ENCODE data around the gene SAMD4A. TPM values are rescaled to one million over a fixed set of nuclear protein-coding genes. Genes with fewer than 3 reads are reported as not detected.

The SAMD4A gene
- total RNA-seq, 4 donors from 2014 or later, result 39.8 to 53.3 (median 48.0) TPM

DNA sequence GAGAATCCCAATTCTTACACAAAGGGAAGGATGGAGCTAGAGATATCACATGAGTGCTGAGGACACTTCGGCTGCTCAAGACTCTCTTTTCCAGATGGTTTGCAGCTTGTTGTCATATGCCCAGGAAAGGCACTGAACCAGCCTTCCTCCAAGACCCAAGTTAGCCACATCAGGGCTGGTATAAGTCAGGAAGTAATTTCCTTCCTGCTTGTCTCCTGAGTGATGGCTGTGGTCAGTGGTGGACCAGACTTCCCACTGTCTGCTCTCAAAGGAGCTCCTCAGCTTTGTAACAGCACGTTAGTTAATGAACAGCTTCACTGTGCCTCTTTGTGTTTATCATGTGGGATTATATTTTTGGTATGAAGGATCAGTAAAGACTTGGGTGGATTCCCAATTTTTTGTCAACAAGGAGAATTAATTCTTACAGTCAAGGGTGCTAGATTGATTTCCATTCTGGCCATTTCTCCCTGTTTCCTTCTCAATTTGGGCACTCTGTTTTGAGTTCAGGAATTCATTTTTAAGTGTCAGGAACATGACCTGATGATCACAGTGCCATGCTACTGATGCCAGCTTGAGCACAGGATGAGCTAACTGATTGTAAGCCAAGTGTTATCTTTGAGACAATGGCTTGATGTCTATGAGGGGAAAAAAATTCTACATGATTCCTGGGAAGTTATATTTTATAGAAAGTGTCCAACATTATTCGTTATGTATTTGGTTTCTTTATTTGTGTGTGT lies 189.9 kb downstream of the SAMD4A start:
- H3K27ac ChIP-seq, result no peak overlapping the region
- 58 to 60% methylated on average over 3 of the region's 3 CpGs for WGBS, 2 donors
- peaks cover 0 to 61% (median 0%) of the 10 kb centered on the region in 3 donors for H3K36me3 ChIP-seq
- H3K9me3 ChIP-seq, result no peaks in the 10 kb centered on the region
- TF ChIP-seq, protein P1, sequence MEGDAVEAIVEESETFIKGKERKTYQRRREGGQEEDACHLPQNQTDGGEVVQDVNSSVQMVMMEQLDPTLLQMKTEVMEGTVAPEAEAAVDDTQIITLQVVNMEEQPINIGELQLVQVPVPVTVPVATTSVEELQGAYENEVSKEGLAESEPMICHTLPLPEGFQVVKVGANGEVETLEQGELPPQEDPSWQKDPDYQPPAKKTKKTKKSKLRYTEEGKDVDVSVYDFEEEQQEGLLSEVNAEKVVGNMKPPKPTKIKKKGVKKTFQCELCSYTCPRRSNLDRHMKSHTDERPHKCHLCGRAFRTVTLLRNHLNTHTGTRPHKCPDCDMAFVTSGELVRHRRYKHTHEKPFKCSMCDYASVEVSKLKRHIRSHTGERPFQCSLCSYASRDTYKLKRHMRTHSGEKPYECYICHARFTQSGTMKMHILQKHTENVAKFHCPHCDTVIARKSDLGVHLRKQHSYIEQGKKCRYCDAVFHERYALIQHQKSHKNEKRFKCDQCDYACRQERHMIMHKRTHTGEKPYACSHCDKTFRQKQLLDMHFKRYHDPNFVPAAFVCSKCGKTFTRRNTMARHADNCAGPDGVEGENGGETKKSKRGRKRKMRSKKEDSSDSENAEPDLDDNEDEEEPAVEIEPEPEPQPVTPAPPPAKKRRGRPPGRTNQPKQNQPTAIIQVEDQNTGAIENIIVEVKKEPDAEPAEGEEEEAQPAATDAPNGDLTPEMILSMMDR (IDR thresholded peaks at IDR 0.05), result no peak
- no peak for TF ChIP-seq EP300 (IDR thresholded peaks at IDR 0.05)
- H3K4me3 ChIP-seq, result no peak overlapping the region
- no peaks in the 10 kb centered on the region for H3K27me3 ChIP-seq
- no peaks in the 10 kb centered on the region for H3K4me1 ChIP-seq
- DNase-seq (ENCODE audit: low spot score in 2 of 2), result no peak

DNA sequence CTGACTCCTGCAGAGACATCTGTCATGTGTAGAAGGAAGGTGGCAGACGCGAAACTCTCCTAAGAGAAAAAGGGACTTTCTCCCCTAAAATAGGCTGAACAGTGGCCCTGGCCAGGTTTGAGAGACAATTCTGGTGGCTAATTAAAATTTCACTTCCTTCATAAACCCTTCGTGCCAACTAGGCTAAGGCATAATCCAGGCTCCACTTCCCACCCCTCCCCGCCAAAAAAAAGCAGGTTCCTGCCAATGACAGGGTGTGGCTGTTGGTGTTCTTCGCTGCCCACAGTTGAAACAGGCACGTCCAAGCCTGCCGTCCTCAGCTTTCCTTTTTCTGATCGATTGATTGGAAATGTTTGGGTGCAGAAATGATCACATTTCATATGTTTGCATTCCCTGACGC lies 191.1 kb downstream of the SAMD4A start:
- Histone ChIP-seq H3K27ac (no peak overlapping the region), H3K4me3 (no peak overlapping the region), H3K4me1 (peaks cover 0 to 3% (median 0%) of the 10 kb centered on the region in 4 donors), H3K27me3 (no peaks in the 10 kb centered on the region), H3K9me3 (no peaks in the 10 kb centered on the region), H3K36me3 (peaks cover 0 to 65% (median 0%) of the 10 kb centered on the region in 3 donors)
- WGBS, 2 donors, result 71 to 90% methylated on average over 9 of the region's 9 CpGs
- TF ChIP-seq, protein P1 (IDR thresholded peaks at IDR 0.05), result no peak
- TF ChIP-seq POLR2A (IDR thresholded peaks at IDR 0.05), result no peak
- no peak for TF ChIP-seq EP300 (IDR thresholded peaks at IDR 0.05)
- no peak for DNase-seq (ENCODE audit: low spot score in 2 of 2)

DNA sequence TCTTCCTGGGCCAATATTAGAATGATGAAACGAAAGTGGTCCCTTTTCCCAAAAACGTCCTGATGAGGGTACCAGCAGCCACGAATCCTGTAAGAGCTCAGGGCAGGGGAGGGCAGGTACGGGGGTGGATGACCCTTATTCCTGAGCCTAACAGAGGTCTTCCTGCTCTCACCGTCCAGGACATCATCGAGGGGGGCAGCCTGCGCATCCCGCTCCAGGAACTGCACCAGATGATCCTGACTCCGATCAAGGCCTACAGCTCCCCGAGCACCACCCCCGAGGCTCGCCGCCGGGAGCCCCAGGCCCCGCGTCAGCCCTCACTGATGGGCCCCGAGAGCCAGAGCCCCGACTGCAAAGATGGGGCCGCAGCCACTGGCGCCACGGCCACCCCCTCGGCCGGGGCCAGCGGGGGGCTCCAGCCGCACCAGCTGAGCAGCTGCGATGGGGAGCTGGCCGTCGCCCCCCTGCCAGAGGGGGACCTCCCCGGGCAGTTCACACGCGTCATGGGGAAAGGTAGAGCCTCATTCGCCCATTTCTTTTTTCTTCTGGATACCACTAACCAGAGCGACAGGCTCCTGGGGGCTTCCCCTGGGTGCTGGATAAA lies 193.2 kb downstream of the SAMD4A start:
- Histone ChIP-seq H3K4me3 (no peak overlapping the region), H3K36me3 (peaks cover 0 to 76% (median 0%) of the 10 kb centered on the region in 3 donors), H3K27ac (no peak overlapping the region), H3K4me1 (peaks cover 0 to 3% (median 0%) of the 10 kb centered on the region in 4 donors), H3K27me3 (no peaks in the 10 kb centered on the region), H3K9me3 (no peaks in the 10 kb centered on the region)
- TF ChIP-seq EP300 (IDR thresholded peaks at IDR 0.05), result no peak
- DNase-seq (ENCODE audit: low spot score in 2 of 2), result no peak
- 89 to 90% methylated on average over 25 to 28 of the region's 33 CpGs for WGBS, 2 donors

DNA sequence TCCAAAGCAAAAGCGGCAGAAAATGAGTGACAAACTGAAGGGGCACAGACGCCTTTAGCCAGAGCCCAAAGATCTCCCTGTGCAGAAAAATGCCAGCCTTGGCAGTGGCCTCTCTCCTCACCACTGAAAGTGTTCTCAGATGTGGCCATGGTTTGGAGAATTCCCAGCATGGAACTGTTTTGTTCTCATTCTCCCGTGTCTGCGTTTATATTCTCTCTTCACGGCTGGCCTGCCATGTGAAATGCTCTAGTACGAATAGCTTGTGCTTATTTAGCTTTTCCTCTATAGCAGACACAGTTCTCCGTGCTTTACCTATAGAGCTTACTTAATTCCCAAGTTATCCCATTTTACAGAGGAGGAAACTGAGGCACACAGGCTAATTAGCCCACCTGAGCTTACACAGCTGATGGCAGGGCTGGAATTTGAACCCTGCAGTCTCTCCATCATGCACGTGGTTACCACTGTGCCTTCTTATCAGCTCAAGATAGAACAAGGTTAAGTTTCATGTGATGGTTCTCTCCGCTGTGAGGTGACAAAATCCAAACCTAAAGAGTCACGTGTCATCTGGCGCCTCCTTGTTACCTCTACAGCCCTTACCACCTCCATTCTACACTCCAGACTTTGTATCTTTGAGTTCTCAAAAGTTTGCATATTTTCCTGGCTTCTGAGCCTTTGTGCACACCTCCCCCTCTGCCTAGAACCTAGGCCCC lies 194.1 kb downstream of the SAMD4A start:
- TF ChIP-seq POLR2A (IDR thresholded peaks at IDR 0.05) (no peak), EP300 (IDR thresholded peaks at IDR 0.05) (no peak)
- TF ChIP-seq, protein P1 (IDR thresholded peaks at IDR 0.05), result no peak
- Histone ChIP-seq H3K27me3 (no peaks in the 10 kb centered on the region), H3K4me1 (peaks cover 0 to 3% (median 0%) of the 10 kb centered on the region in 4 donors), H3K36me3 (peaks cover 0 to 77% (median 0%) of the 10 kb centered on the region in 3 donors), H3K9me3 (no peaks in the 10 kb centered on the region), H3K27ac (no peak overlapping the region), H3K4me3 (no peak overlapping the region)
- DNase-seq (ENCODE audit: low spot score in 2 of 2), result no peak
- 89 to 92% methylated on average over 11 of the region's 11 CpGs for WGBS, 2 donors

DNA sequence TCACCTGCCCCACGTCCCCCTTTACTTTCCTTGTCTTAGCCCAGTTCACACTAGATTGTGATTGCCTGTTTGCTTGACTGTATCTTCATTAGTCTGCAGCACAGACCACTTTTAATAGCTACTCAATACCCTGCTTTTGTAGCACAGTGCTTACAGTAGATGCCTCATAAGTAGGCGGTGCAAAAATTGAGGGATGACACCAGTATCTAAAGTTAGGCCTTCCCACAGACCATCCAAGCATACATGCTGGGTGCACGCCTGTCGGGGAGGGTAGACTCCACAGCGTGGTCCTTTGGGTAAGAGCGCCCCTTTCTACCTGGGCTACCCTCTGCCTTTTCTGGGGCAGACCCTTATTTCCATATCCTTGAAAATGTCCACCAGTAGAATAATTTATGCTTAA lies 194.9 kb downstream of the SAMD4A start:
- Histone ChIP-seq H3K4me1 (peaks cover 0 to 3% (median 0%) of the 10 kb centered on the region in 4 donors), H3K4me3 (no peak overlapping the region), H3K27ac (no peak overlapping the region), H3K36me3 (peaks cover 0 to 79% (median 0%) of the 10 kb centered on the region in 3 donors), H3K27me3 (no peaks in the 10 kb centered on the region), H3K9me3 (no peaks in the 10 kb centered on the region)
- TF ChIP-seq EP300 (IDR thresholded peaks at IDR 0.05), result no peak
- TF ChIP-seq, protein P1 (IDR thresholded peaks at IDR 0.05), result no peak
- no peak for TF ChIP-seq POLR2A (IDR thresholded peaks at IDR 0.05)
- DNase-seq (ENCODE audit: low spot score in 2 of 2), result no peak
- WGBS, 2 donors, result 91 to 92% methylated on average over 6 of the region's 6 CpGs

All from tibial nerve (tissue), 4 donors.